Measurements from ENCODE around the gene AQP1. TPM values are rescaled to one million over a fixed set of nuclear protein-coding genes. Genes with fewer than 3 reads are reported as not detected.

The AQP1 gene
- polyA plus RNA-seq, 3 donors: 0.03 TPM; not detected in 2

DNA sequence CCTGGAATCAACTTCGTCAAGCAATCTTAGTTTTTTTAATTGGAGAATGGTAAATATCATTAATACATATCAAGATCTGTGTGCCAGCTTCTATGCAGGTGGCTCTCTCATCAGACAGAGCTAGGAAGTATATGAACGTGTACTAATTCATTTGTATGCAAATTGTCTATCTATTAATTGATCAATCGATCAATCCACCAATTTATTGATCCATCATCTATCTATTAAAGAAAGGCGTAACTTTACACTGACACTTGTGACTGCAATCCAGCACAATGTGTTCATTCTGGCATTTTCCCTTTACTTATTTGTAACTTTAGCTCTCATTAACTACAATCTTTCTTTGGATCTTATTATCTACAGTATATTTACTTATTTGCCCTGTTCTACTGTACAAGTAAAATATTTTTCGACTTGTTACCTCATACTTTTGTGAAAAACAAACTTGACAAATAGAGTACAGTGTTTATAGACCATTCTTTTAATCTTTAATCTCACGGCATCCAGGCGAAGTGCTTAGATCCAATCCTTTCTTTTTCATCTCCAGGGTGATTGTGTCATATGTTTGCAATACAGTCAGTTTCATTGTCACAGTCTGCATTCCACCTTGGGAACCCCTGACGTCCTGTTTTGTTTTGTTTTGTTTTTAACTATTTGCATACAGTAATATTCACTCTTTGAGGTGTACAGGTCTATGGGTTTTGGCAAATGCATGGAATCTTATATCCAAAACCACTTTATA lies 30.1 kb downstream of the AQP1 start:
- Mint-ChIP-seq H3K4me1 (no peaks in the 10 kb centered on the region), H3K36me3 (no peaks in the 10 kb centered on the region), H3K27me3 (ENCODE audit: low read depth in 3 of 3) (peaks cover 6 to 36% (median 10%) of the 10 kb centered on the region in 3 donors), H3K27ac (no peak overlapping the region), H3K9me3 (peaks cover 0 to 11% (median 5%) of the 10 kb centered on the region in 7 donors), H3K4me3 (no peak overlapping the region)
- intact Hi-C loops (cut with micrococcal nuclease): no loop called here
- Histone ChIP-seq H3K36me3 (replicated peaks in 1 of 2; ENCODE audit: control insufficient read depth in 1 of 2, insufficient read depth in 2 of 2, low read length in 2 of 2) (no peaks in the 10 kb centered on the region), H3K9me3 (replicated peaks in 1 of 2; ENCODE audit: control insufficient read depth in 1 of 2, insufficient read depth in 1 of 2, low read length in 2 of 2) (peaks cover 0 to 6% of the 10 kb centered on the region in 2 donors), H3K27me3 (ENCODE audit: control insufficient read depth in 2 of 2, insufficient read depth in 2 of 2, low read length in 2 of 2) (peaks cover 5 to 20% of the 10 kb centered on the region in 2 donors), H2AFZ (ENCODE audit: insufficient read depth, low read depth, low read length, poor library complexity, severe bottlenecking) (no peak overlapping the region), H4K20me1 (ENCODE audit: insufficient read depth, low read length) (no peaks in the 10 kb centered on the region), H3K79me2 (ENCODE audit: insufficient read depth, low read length) (no peaks in the 10 kb centered on the region), H3K4me1 (ENCODE audit: control insufficient read depth in 1 of 2, insufficient read depth in 2 of 2, low read length in 2 of 2) (no peaks in the 10 kb centered on the region), H3K4me2 (replicated peaks; ENCODE audit: extremely low read depth, low read length, poor library complexity, severe bottlenecking) (no peak overlapping the region), H3K4me3 (replicated peaks in 1 of 3; ENCODE audit: low read depth in 2 of 3, low read length in 3 of 3) (no peak overlapping the region), H3K9ac (ENCODE audit: insufficient read depth, low read length, poor library complexity, severe bottlenecking) (no peak overlapping the region), H3K27ac (ENCODE audit: low read depth in 1 of 2, low read length in 2 of 2) (no peak overlapping the region)
- 80% methylated on average over 2 of the region's 8 CpGs for WGBS (ENCODE audit: insufficient coverage)
- TF ChIP-seq, protein P1, sequence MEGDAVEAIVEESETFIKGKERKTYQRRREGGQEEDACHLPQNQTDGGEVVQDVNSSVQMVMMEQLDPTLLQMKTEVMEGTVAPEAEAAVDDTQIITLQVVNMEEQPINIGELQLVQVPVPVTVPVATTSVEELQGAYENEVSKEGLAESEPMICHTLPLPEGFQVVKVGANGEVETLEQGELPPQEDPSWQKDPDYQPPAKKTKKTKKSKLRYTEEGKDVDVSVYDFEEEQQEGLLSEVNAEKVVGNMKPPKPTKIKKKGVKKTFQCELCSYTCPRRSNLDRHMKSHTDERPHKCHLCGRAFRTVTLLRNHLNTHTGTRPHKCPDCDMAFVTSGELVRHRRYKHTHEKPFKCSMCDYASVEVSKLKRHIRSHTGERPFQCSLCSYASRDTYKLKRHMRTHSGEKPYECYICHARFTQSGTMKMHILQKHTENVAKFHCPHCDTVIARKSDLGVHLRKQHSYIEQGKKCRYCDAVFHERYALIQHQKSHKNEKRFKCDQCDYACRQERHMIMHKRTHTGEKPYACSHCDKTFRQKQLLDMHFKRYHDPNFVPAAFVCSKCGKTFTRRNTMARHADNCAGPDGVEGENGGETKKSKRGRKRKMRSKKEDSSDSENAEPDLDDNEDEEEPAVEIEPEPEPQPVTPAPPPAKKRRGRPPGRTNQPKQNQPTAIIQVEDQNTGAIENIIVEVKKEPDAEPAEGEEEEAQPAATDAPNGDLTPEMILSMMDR (IDR thresholded peaks at IDR 0.05): no peak
- DNase-seq: no peak

DNA sequence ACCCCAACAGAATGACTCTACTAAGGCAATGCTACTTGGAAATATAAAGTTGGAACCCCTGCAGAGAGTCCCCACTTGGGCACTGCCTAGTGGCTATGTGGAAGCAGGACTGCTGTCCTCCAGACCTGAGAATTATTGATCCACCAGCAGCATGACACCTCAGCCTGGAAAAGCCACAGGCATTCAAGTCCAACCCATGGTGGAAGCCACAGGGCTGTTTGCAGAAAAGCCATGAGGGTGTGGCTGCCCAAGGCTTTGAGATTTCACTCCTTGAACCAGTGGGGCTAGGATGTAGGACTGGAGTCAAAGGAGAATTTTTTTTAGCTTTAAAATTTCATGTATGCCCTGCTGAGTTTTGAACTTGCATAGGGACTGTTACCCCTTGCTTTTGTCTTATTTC lies 38.5 kb downstream of the AQP1 start:
- Histone ChIP-seq H3K4me3 (replicated peaks in 1 of 3; ENCODE audit: low read depth in 2 of 3, low read length in 3 of 3) (no peak overlapping the region), H3K27me3 (ENCODE audit: control insufficient read depth in 2 of 2, insufficient read depth in 2 of 2, low read length in 2 of 2) (no peaks in the 10 kb centered on the region), H2AFZ (ENCODE audit: insufficient read depth, low read depth, low read length, poor library complexity, severe bottlenecking) (no peak overlapping the region), H3K36me3 (replicated peaks in 1 of 2; ENCODE audit: control insufficient read depth in 1 of 2, insufficient read depth in 2 of 2, low read length in 2 of 2) (no peaks in the 10 kb centered on the region), H3K9ac (ENCODE audit: insufficient read depth, low read length, poor library complexity, severe bottlenecking) (no peak overlapping the region), H4K20me1 (ENCODE audit: insufficient read depth, low read length) (no peaks in the 10 kb centered on the region), H3K27ac (ENCODE audit: low read depth in 1 of 2, low read length in 2 of 2) (no peak overlapping the region), H3K79me2 (ENCODE audit: insufficient read depth, low read length) (no peaks in the 10 kb centered on the region), H3K4me1 (ENCODE audit: control insufficient read depth in 1 of 2, insufficient read depth in 2 of 2, low read length in 2 of 2) (no peaks in the 10 kb centered on the region), H3K9me3 (replicated peaks in 1 of 2; ENCODE audit: control insufficient read depth in 1 of 2, insufficient read depth in 1 of 2, low read length in 2 of 2) (peaks cover 1 to 9% of the 10 kb centered on the region in 2 donors), H3K4me2 (replicated peaks; ENCODE audit: extremely low read depth, low read length, poor library complexity, severe bottlenecking) (no peak overlapping the region)
- intact Hi-C loops (cut with micrococcal nuclease): no loop called here
- Mint-ChIP-seq H3K4me3 (no peak overlapping the region), H3K36me3 (no peaks in the 10 kb centered on the region), H3K9me3 (peaks cover 0 to 21% (median 13%) of the 10 kb centered on the region in 7 donors), H3K4me1 (no peaks in the 10 kb centered on the region), H3K27ac (no peak overlapping the region), H3K27me3 (ENCODE audit: low read depth in 3 of 3) (peaks cover 0 to 7% (median 3%) of the 10 kb centered on the region in 3 donors)
- TF ChIP-seq, protein P1 (IDR thresholded peaks at IDR 0.05): no peak
- no peak for DNase-seq

All from CD14-positive monocyte (primary cell).